Nucleus accumbens (tissue), 56 donors: Measurements from ENCODE around the gene PLEKHN1.

Experiments
- DNase-seq, 56 donors: peaks; one replicate each; lab custom pipeline; 2025; lab: John Stamatoyannopoulos, UW

Gene PLEKHN1

GRCh38 chr1:966135-966703 is at the start of gene PLEKHN1:
TSS of gene PLEKHN1 (plus strand) at chr1:966482. CDS start at chr1:966532, 50 bp downstream.
- DNase-seq = no peak

GRCh38 chr1:917076-917459 is 49.2 kb upstream of the PLEKHN1 start:
- DNase-seq = no peak

- no peak for DNase-seq
Measured at GRCh38 chr1:917466-918091, 48.7 kb upstream of the PLEKHN1 start.

GRCh38 chr1:918353-918752 is 47.9 kb upstream of the PLEKHN1 start:
- DNase-seq = no peak

- DNase-seq = no peak
Measured at GRCh38 chr1:918843-919242, 47.4 kb upstream of the PLEKHN1 start.

GRCh38 chr1:919271-919872 is 46.9 kb upstream of the PLEKHN1 start:
- no peak for DNase-seq

GRCh38 chr1:920010-920409 is 46.3 kb upstream of the PLEKHN1 start:
- DNase-seq = no peak

- no peak for DNase-seq
Measured at GRCh38 chr1:920521-920920, 45.8 kb upstream of the PLEKHN1 start.

GRCh38 chr1:921011-921837 is 45.1 kb upstream of the PLEKHN1 start:
- peak in 37 of 56 donors; percentile 9 to 68 (median 32) for DNase-seq

- peak in 48 of 56 donors; percentile 7 to 90 (median 50) for DNase-seq
Measured at GRCh38 chr1:923131-923990, 42.9 kb upstream of the PLEKHN1 start, which contains the start of gene SAMD11. TSS of gene SAMD11 (plus strand) at chr1:923923. CDS start at chr1:924432, 509 bp downstream.

GRCh38 chr1:923991-924655 is 42.2 kb upstream of the PLEKHN1 start:
- no peak for DNase-seq

GRCh38 chr1:924656-925560 is 41.4 kb upstream of the PLEKHN1 start:
- no peak for DNase-seq

- DNase-seq = no peak
Measured at GRCh38 chr1:925561-926421, 40.5 kb upstream of the PLEKHN1 start.

- no peak for DNase-seq
Measured at GRCh38 chr1:927234-927633, 39.0 kb upstream of the PLEKHN1 start.

- no peak for DNase-seq
Measured at GRCh38 chr1:927748-928147, 38.5 kb upstream of the PLEKHN1 start.

- no peak for DNase-seq
Measured at GRCh38 chr1:928825-929661, 37.2 kb upstream of the PLEKHN1 start.
